ENCODE data around the gene CCDC102A.

Gene CCDC102A

DNA sequence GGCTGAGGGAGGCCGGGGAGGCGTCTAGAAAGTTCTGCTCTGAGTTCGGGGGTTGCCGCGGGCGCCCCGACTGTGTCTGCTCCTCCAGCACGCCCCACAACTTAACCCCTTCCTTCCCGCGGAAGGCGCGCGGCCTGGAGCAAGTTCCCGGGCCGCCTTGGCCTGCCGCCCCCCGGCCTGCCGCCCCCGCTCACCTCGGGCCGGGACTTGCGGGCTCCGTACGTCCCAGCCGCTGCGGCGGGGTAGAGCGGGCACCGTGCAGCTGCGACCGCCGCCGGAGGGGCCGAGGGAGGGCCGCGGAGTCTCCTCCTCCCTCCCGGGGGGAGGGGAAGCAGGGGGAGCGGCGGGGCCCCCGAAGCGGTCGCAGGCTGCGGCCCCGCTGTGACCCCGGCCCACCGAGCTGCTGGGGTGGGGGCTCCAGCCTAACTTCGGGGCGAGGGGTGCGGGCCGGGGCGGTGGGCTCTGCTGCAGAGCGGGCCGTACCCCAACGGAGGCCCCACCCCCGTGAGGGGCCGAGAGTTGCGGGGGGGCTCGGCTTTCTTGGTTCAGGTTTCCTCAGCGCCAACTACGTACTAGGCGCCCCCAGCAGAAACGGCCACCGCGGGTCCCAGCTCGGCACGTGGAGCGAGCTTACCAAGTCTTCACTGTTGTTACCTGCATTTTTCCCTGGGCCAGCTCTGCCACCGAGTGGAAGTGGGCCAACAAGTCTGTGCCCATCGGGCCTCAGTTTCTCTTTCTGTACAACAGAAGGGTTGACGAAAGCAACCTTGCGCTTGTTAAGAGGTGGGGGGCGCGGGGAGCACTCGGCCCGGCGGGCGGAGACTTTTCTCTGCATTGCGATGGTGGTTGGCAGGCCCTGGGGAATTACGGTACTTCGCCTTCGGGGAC is at the start of gene CCDC102A:
Gene CCDC102A, minus strand, starts transcription at position 266 of the 888 bp plus-strand sequence. CDS start 7,394 bp downstream, outside the sequence.
- peaks cover 67 to 80% of the 10 kb centered on the region in 2 donors for H3K4me1 Mint-ChIP-seq
- ATAC-seq (replicated peaks) (peak; percentile 19 to 33), DNase-seq (peak; percentile 76)
- no peaks in the 10 kb centered on the region for H3K9me3 Mint-ChIP-seq
- peak within 1 kb of the TSS; percentile 88 to 89 for H3K4me3 Mint-ChIP-seq
- peak within 1 kb of the TSS; percentile 99 for H3K27ac Mint-ChIP-seq
- H3K36me3 Mint-ChIP-seq = peaks cover 0 to 6% of the 10 kb centered on the region in 2 donors
- no peaks in the 10 kb centered on the region for H3K27me3 Mint-ChIP-seq

DNA sequence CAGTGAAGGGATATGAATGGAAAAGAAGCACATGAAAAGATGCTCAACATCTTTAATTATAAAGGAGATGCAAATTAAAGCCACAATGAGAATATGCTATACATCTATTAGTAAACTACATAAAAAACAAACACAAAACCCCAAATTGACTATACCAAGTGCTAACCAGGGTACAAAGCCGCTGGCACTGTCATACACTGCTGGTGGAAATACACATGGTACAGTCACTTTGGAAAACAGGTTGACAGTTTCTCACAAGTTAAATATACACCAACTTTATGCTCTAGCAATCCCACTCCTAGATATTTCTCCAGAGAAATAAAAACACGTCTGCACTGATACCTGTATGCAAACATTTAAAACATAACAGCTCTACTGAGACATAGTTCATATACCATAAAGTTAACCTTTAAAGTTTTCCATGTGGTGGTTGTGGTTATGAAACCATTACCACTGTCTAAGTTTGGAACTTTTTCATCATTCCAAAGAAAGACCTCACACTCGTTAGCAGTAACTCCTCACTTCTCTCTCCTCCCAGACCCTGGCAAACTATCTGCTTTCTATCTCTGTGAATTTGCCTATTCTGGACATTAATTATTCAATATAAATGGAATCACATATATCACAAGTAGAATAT is 48.8 kb upstream of the CCDC102A start:
- H3K4me3 Mint-ChIP-seq = no peak overlapping the region
- no peaks in the 10 kb centered on the region for H3K9me3 Mint-ChIP-seq
- H3K36me3 Mint-ChIP-seq = no peaks in the 10 kb centered on the region
- no peaks in the 10 kb centered on the region for H3K27me3 Mint-ChIP-seq
- no peak overlapping the region for H3K27ac Mint-ChIP-seq
- ATAC-seq (replicated peaks) = peak; percentile 31 to 70
- no peak for DNase-seq
- peaks cover 8 to 13% of the 10 kb centered on the region in 2 donors for H3K4me1 Mint-ChIP-seq

DNA sequence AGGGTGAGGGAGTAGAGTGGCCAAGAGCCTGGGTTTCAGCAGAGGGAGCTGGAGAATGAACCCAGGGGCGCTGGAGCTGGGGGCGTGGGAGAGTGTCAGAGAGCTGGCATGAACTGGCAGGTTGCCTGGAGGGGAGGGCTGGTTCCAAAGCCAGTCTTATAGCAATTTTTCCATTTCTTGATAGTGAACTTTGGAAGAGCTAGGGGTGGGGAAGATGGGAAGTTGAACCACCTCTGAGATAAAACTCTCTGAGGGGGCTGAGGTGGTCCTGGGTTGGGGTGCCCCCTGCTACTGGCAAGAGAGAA is 42.9 kb upstream of the CCDC102A start:
- ATAC-seq (replicated peaks) = no peak
- Mint-ChIP-seq H3K4me1 (peaks cover 39% of the 10 kb centered on the region in 2 donors), H3K9me3 (peaks cover 0 to 3% of the 10 kb centered on the region in 2 donors), H3K27ac (no peak overlapping the region), H3K4me3 (no peak overlapping the region), H3K36me3 (peaks cover 4 to 30% of the 10 kb centered on the region in 2 donors), H3K27me3 (no peaks in the 10 kb centered on the region)
- DNase-seq = no peak

DNA sequence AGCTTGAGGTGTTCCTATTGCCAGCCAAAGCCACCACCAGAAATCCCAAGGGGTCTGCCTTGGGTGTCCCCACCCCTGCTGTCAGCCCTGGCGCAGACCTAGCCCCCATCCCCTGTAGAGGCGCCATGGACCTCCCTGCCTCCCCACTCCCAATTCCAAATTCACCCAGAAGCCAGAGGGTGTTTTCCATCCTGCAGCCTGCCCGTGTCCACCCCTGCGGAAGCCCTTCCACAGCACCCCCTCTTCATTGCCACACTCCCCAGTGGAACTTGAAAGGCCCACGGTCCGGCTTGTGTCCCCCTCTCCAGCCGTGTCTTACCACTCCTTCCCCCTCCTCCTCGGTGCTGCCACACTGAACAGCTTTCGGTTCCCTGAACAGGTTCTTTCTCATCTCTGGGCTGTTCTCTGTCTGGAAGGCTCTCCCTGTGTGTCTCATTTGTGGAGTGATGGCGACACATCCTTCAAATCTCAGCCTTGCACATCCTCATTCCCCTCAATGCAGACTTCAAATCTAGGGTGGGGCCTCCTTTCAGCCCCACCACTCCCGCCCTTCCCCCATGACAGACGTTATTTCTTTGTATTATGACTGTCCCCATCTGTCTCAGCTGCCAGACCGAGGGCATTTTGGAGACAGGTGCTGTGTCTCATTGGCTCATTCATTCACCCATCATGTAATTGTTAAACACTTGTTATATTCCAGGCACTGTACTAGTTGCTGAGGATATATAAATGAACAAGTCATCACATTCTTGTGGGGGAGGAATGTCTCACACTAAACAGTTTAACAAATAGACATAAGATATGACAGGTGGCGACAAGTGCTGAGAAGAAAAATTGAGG is 42.4 kb upstream of the CCDC102A start:
- H3K27ac Mint-ChIP-seq = no peak overlapping the region
- ATAC-seq (replicated peaks) (no peak), DNase-seq (no peak)
- no peaks in the 10 kb centered on the region for H3K27me3 Mint-ChIP-seq
- H3K4me1 Mint-ChIP-seq = peaks cover 39 to 41% of the 10 kb centered on the region in 2 donors
- H3K36me3 Mint-ChIP-seq = peaks cover 7 to 33% of the 10 kb centered on the region in 2 donors
- H3K9me3 Mint-ChIP-seq = peaks cover 0 to 3% of the 10 kb centered on the region in 2 donors
- peak overlapping the region in 1 of 2 donors; percentile 0 for H3K4me3 Mint-ChIP-seq

DNA sequence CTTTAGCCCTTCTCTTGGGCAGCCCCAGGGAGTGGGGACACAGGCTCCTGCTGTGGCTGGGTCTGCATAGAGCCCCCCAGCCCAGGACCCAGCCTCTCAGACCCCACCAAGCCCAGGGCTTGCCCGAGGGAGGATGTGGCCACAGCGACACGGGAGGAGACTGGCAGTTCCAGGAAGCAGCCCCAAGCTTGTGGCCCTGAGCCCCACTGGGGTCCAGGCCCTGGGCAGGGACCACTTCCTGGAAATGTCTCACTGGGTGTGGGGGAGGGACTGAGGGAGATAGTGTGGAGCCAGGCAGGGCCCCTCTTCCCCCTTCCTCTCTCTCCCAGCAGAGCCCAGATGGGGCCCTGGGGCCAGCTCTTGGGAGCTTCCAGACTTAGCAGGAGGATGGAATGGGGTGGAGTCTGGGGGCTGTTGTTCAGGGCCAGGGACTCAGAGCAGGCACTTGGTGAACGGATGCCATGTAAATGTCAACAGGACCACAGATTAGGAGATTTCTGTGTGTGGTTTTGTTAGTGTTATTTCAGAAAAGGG is 41.4 kb upstream of the CCDC102A start:
- Mint-ChIP-seq H3K9me3 (peaks cover 0 to 3% of the 10 kb centered on the region in 2 donors), H3K27me3 (no peaks in the 10 kb centered on the region), H3K27ac (peak overlapping the region; percentile 60), H3K4me1 (peaks cover 48% of the 10 kb centered on the region in 2 donors), H3K36me3 (peaks cover 7 to 41% of the 10 kb centered on the region in 2 donors), H3K4me3 (no peak overlapping the region)
- DNase-seq (no peak), ATAC-seq (replicated peaks) (peak; percentile 19 to 33)

DNA sequence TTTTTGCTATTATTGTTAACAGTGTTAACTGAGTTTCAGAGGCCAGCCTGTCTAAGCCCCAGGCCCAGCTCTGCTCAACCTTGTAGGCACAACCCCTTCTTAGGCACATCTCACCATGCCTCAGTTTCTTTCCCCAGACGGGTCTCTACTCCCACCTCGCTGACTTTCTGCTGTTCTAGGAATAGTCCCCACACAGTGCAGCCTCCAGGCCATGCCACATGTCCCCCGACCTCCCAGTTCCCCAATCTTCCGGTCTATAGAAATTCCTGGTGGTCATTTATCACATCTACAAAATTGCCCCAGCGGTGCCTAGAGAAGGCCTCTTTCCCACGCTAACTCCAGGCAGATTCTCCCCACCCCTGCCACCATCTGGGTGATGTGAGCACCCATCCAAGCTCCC is 40.8 kb upstream of the CCDC102A start:
- Mint-ChIP-seq H3K4me3 (no peak overlapping the region), H3K9me3 (peaks cover 0 to 3% of the 10 kb centered on the region in 2 donors), H3K27ac (peak overlapping the region; percentile 47), H3K27me3 (no peaks in the 10 kb centered on the region), H3K4me1 (peaks cover 50% of the 10 kb centered on the region in 2 donors), H3K36me3 (peaks cover 7 to 43% of the 10 kb centered on the region in 2 donors)
- no peak for ATAC-seq (replicated peaks)
- DNase-seq = no peak

DNA sequence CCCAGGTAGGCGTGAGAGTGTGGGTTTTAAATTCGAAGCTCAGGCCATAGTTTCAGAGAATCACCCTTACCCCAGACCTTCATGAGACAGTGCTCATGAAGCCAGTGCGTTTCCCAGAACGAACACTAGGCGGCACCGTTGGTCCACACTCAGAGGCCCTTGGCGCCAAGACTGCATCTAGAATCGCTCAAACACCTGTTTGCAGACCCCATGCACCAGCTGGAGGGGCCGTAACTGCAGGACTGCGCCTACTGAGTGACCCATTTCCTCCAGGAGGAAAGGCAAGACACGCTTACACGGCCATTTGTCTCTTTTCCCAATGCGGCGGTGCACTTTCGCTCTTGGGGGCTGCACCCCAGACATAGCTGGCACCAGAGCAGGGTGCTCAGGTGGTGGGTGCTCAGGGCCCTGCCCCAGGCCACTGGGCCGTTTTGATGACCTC is 40.1 kb upstream of the CCDC102A start:
- peaks cover 7 to 43% of the 10 kb centered on the region in 2 donors for H3K36me3 Mint-ChIP-seq
- H3K9me3 Mint-ChIP-seq = peaks cover 0 to 3% of the 10 kb centered on the region in 2 donors
- H3K4me3 Mint-ChIP-seq = no peak overlapping the region
- no peaks in the 10 kb centered on the region for H3K27me3 Mint-ChIP-seq
- ATAC-seq (replicated peaks) (peak; percentile 86 to 92), DNase-seq (peak; percentile 68)
- H3K27ac Mint-ChIP-seq = peak overlapping the region; percentile 51
- peaks cover 47 to 50% of the 10 kb centered on the region in 2 donors for H3K4me1 Mint-ChIP-seq

DNA sequence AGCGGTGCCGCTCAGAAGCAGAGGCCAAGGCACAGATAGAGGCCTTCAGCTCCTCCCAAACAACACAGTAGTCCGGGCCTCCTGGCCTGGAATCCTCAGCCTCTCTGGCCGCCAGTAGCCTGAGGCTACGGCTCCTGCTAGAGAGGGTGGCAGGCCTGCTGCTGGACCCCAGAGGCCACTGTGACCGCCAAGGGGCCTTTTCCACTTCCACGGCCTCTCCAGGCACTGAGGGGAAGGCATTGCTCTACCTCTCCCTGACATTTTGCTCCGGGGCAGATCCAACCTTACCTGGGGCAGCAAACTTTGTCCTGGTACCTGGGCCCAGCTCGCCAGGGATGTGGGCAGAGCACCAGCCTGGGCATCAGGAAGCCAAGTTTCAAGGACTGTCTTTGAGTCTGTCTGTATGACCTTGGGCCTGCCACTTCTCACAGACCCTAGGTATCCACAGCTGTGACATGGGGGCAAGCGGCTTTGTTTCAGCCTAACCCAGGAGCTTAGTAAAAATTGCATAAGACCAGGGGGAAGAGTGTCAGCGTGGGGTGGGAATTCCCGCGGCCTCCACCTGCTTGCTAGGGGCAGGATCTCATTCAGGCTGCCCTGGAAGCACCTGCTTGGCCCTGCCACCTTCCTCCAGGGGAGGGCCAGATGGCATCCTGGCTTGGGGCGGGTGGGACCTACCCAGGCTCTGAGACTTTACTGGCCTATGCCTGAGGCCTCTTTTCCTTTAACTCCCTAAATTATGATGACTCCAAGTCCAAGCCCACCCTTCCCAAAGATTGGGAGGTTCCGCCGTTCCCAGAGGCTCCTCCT is 39.3 kb upstream of the CCDC102A start:
- H3K4me1 Mint-ChIP-seq = peaks cover 47 to 50% of the 10 kb centered on the region in 2 donors
- ATAC-seq (replicated peaks) = no peak
- DNase-seq = no peak
- peak overlapping the region; percentile 51 for H3K27ac Mint-ChIP-seq
- H3K27me3 Mint-ChIP-seq = no peaks in the 10 kb centered on the region
- H3K4me3 Mint-ChIP-seq = no peak overlapping the region
- peaks cover 10 to 47% of the 10 kb centered on the region in 2 donors for H3K36me3 Mint-ChIP-seq
- H3K9me3 Mint-ChIP-seq = peaks cover 0 to 3% of the 10 kb centered on the region in 2 donors

DNA sequence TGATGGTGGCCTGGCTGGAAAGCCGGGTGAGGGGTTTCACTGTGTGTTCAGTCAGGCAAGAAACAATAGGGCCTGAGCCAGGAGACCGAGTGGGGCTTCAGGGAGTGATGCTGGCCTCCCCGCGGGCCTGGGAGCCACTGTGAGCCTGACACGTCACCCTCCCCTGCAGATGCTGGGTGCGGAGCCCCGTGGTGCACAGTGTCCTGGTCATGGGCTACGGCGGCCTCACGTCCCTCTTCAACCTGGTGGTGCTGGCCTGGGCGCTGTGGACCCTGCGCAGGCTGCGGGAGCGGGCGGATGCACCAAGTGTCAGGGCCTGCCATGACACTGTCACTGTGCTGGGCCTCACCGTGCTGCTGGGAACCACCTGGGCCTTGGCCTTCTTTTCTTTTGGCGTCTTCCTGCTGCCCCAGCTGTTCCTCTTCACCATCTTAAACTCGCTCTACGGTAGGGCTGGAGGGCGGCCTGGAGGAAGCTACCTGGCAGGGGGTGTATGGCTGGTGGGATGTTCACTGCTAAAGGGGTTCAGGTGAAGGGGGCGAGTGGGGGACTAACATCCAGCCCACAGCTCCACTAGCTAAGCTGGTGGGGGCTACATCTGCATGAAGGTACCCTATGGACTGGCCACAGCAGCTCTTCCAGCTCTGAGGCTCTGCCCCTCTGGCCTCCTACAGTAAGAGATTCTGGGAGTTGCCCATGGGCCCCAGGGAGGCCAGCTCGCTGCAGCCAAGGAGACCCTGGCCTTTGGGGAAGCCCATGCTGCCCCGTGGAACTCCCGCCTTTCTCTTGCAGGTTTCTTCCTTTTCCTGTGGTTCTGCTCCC is 38.5 kb upstream of the CCDC102A start:
- Mint-ChIP-seq H3K27me3 (no peaks in the 10 kb centered on the region), H3K4me1 (peaks cover 50% of the 10 kb centered on the region in 2 donors), H3K4me3 (no peak overlapping the region), H3K9me3 (peaks cover 0 to 3% of the 10 kb centered on the region in 2 donors), H3K27ac (peak overlapping the region; percentile 76), H3K36me3 (peaks cover 17 to 54% of the 10 kb centered on the region in 2 donors)
- DNase-seq (no peak), ATAC-seq (replicated peaks) (no peak)

DNA sequence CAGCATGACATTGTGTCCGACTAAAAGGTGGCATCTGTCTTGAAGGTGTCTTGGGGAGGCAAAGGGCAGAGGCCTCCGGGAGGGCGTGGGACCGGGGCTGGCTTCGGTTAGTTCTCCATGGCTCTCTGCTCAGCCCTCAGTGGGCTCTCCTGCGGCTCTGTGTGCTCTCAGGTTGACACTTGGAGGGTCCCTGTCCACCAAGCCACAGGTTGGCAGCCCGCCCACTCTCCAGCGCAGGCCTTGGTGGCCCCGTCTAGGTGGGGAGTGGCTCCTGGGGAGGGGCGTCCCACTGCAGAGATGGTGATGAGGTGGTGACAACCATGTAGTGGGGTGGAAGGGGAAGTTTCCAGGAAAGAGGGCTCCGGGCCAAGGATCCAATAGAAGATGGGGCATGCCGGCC is 37.7 kb upstream of the CCDC102A start:
- H3K4me1 Mint-ChIP-seq = peaks cover 50 to 51% of the 10 kb centered on the region in 2 donors
- no peak for ATAC-seq (replicated peaks)
- no peak overlapping the region for H3K4me3 Mint-ChIP-seq
- peaks cover 24 to 55% of the 10 kb centered on the region in 2 donors for H3K36me3 Mint-ChIP-seq
- no peak for DNase-seq
- peaks cover 6 to 7% of the 10 kb centered on the region in 2 donors for H3K9me3 Mint-ChIP-seq
- no peaks in the 10 kb centered on the region for H3K27me3 Mint-ChIP-seq
- peak overlapping the region; percentile 76 for H3K27ac Mint-ChIP-seq

DNA sequence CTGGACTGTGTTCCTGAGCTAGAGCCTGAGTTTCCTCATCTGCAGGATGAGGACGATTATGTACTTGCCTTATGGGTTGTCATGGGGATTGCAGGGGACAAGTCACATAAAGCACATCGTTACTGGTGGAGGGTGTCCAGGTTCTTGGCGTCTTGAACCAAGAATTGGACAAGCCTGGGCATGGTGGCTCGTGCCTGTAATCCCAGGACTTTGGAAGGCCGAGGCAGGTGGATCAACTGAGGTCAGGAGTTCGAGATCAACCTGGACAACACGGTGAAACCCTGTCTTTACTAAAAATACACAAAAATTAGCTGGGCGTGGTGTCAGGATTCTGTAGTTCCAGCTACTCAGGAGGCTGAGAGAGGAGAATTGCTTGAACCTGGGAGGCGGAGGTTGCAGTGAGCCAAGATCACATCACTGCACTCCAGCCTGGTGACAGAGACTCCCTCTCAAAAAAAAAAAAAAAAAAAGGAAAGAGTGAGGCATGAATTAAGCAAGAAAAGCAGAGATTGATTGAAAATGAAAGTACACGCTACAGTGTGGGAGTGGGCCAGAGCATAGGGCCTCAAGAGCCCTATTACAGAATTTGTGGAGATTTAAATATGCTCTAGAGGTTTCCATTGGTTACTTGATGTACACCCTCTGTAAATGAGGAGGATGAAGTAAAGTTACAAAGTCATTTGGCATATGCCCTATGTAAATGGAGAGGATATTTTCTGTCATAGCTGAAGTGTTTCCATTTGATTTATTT is 36.8 kb upstream of the CCDC102A start:
- Mint-ChIP-seq H3K4me1 (peaks cover 41 to 44% of the 10 kb centered on the region in 2 donors), H3K27me3 (no peaks in the 10 kb centered on the region), H3K9me3 (peaks cover 11 to 15% of the 10 kb centered on the region in 2 donors), H3K36me3 (peaks cover 34 to 58% of the 10 kb centered on the region in 2 donors), H3K27ac (peak overlapping the region; percentile 42), H3K4me3 (no peak overlapping the region)
- DNase-seq (no peak), ATAC-seq (replicated peaks) (peak; percentile 28 to 43)

DNA sequence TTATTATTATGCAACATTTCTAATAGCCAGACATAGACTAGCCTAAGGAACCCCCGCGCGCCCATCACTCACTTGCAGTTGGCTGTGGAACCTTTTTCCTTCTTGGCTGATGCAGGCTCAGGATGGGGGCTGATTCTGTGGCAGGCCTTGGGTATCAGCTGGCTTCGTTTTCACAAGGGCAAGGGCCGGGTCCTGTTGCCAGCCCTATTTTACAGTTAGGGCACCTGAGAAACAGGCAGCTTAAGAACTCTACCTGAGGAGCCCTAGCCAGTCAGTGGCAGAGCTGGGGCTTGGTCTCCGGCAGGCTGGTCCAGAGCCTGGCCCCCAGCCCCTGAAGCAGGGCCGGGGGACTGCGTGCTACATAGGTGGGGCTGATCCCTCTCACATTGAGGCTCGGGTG is 34.7 kb upstream of the CCDC102A start:
- no peak for ATAC-seq (replicated peaks)
- DNase-seq = no peak
- H3K36me3 Mint-ChIP-seq = peaks cover 46 to 71% of the 10 kb centered on the region in 2 donors
- peaks cover 12 to 16% of the 10 kb centered on the region in 2 donors for H3K9me3 Mint-ChIP-seq
- no peak overlapping the region for H3K27ac Mint-ChIP-seq
- no peaks in the 10 kb centered on the region for H3K27me3 Mint-ChIP-seq
- H3K4me3 Mint-ChIP-seq = no peak overlapping the region
- H3K4me1 Mint-ChIP-seq = peaks cover 22 to 27% of the 10 kb centered on the region in 2 donors

Measured in stimulated activated naive B cell treated with anti-CD40 and anti-IgM and Interleukin-4, amounts not matched to agents 10 μg/mL and 1 μg/mL and 100 μg/mL, for 72 hours (primary cell).